ENCODE data around the gene MYH7B.

DNA sequence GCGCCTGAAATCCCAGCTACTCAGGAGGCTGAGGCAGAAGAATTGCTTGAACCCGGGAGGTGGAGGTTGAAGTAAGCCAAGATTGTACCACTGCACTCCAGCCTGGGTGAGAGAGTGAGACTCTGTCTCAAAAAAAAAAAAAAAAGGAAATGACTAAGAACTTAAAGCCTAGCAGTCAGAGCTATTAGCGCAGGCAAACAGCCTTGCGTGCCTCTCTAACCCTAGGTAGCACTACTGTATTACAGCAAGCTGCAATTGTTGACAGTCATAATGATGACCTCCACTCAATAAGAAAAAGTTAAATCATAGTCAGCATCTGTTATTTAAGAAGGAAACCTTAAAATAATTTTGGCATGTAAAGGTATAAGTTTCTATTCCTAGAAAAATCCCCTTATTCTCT is 14.4 kb upstream of the MYH7B start:
- TF ChIP-seq, protein P1, sequence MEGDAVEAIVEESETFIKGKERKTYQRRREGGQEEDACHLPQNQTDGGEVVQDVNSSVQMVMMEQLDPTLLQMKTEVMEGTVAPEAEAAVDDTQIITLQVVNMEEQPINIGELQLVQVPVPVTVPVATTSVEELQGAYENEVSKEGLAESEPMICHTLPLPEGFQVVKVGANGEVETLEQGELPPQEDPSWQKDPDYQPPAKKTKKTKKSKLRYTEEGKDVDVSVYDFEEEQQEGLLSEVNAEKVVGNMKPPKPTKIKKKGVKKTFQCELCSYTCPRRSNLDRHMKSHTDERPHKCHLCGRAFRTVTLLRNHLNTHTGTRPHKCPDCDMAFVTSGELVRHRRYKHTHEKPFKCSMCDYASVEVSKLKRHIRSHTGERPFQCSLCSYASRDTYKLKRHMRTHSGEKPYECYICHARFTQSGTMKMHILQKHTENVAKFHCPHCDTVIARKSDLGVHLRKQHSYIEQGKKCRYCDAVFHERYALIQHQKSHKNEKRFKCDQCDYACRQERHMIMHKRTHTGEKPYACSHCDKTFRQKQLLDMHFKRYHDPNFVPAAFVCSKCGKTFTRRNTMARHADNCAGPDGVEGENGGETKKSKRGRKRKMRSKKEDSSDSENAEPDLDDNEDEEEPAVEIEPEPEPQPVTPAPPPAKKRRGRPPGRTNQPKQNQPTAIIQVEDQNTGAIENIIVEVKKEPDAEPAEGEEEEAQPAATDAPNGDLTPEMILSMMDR (IDR thresholded peaks at IDR 0.05): no peak
- TF ChIP-seq POLR2A (IDR thresholded peaks at IDR 0.05): no peak

All from testis (tissue), 2 donors.